ENCODE results near the gene MTMR4.
"Not testable (repeated sequence)": the region's sequence is repeated elsewhere in the genome, so short reads cannot be mapped to it uniquely, and the experiment has no call there.

MTMR4 gene

DNA sequence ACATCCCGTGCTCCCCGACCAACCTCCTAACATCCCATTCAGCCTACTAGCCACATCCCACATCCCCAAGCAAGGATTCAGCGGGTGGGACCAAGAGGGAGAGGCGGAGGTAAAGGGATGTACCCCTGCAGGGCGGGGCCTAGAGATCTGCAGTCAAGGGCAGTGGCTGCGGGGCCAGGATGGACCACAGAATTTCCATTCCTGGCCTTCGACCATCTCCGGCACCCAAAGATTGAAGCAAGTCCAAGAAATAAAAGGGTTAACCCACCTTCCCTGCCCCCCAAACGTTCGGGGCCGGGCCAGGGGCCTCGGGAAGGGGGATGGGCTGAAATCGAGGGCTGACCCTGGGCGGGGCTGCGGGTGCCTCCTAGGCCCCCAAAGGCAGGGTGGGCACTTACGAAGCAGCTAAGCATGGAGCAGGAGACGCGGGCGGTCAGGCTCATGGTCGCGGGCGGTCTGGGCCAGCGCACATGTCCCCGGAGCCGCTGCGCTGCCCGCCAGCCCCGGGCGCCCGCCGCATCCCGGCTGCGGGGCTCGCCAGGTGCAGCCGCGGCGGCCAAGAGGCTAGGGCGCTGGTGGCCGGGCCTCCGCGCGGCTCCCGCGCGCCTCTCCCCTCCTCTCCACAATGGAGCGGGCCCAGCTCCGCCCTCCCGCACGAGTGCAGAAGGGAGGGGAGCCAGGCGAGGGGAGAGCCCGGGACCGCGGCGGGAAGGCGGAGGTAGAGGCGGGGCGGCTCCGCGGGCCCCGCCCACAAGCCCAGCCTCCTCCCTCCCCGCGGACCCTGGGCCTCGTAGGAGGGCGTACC is at the start of gene MTMR4:
TSS of gene MTMR4 (minus strand) at position 674 of the 805 bp plus-strand sequence. CDS start at position 443, 231 bp downstream.
- peak; percentile 61 for DNase-seq (ENCODE audit: low read depth)
- H3K4me3 ChIP-seq (ENCODE audit: low read length): peak within 1 kb of the TSS; percentile 70
- no peak for TF ChIP-seq CTCF (conservative IDR thresholded peaks at IDR 0.05; ENCODE audit: low read length)

DNA sequence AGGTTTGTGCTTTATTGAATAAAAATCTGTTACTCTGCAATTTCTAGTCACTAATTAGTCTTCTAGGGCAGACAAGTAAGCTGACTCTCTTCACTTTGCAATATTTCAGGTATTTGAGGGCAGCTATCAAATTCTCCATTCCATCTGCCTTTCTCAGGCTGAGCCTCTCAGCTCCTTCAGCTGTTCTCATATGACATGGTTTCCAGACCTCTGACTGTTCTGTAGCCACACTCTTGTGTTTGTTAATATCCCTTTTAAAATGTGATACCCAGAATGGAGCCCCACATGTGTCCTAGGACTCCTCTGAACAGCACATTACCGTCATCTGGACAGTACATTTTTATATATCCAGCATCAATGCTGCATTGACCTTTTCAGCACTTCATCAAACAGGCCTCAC is 46.1 kb upstream of the MTMR4 start:
- H3K4me3 ChIP-seq (ENCODE audit: low read length): no peak overlapping the region
- no peak for DNase-seq (ENCODE audit: low read depth)
- TF ChIP-seq CTCF (conservative IDR thresholded peaks at IDR 0.05; ENCODE audit: low read length): no peak

- DNase-seq (ENCODE audit: low read depth): no peak
These were observed 43.5 kb upstream of the MTMR4 start for GRCh38 chr17:58557981-58558380.

DNA sequence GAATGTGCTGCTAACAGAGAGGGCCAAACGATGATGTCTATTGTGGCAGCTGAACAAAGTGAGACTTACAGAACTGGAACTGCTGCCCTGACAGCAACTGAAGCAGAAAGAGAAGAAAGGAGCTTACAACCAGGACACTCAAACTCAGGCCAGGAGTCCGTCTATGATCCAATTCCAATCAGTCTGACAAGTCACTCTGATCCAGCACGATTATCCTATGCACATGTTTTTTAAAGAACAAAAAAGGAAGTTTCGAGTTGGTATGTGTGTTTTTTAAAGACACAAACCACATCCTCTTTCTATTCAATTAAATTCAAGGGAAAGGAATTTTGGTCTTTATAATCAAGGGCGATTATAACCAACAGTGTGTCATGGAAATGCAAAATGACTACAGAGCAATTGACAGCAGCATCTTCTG is 42.4 kb upstream of the MTMR4 start:
- TF ChIP-seq CTCF (conservative IDR thresholded peaks at IDR 0.05; ENCODE audit: low read length): no peak
- no peak for DNase-seq (ENCODE audit: low read depth)
- no peak overlapping the region for H3K4me3 ChIP-seq (ENCODE audit: low read length)

More at GRCh38 chr17:58557981-58558380, 43.5 kb upstream of the MTMR4 start:
- TF ChIP-seq CTCF (conservative IDR thresholded peaks at IDR 0.05; ENCODE audit: low read length): no peak
- no peak overlapping the region for H3K4me3 ChIP-seq (ENCODE audit: low read length)

DNA sequence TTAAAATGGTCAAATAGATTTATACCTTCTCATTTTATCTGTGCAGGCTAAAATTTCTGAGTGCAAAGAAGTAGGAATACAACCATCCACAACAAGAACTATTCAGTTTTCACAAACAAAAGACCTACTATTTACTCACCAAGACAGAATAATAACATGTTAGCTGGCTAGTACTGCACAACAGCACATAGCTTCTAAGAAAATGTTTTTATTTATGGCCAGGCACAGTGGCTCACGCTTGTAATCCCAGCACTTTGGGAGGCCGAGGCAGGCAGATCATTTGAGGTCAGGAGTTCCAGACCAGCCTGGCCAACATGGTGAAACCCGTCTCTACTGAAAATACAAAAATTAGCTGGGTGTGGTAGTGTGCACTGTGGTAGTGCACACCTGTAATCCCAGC is 40.7 kb upstream of the MTMR4 start:
- not testable (repeated sequence) for H3K4me3 ChIP-seq (ENCODE audit: low read length); DNase-seq (ENCODE audit: low read depth)

DNA sequence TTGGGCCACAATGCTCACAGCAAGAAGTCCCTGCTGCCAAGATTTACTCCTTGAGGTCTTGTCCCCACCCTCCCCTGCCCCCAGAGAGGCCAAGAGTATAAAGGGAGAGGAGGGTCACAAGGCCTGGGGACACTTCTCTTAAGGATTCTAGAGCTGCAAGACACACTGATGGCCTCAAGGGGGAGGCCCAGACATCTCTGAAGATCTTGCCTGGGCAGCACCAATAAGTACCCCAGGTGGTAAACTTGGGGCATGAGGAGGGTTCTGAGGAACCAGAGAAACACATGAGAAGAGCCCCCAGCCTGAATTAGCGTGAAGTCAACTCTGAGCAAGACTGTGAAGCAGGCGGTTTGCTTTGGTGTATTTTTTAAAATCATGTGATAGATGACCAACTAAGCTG is 26.8 kb upstream of the MTMR4 start:
- no peak for DNase-seq (ENCODE audit: low read depth)
- peak; percentile 23; the same call in 1 of the 2 replicates for TF ChIP-seq CTCF (conservative IDR thresholded peaks at IDR 0.05; ENCODE audit: low read length)
- no peak overlapping the region for H3K4me3 ChIP-seq (ENCODE audit: low read length)

DNA sequence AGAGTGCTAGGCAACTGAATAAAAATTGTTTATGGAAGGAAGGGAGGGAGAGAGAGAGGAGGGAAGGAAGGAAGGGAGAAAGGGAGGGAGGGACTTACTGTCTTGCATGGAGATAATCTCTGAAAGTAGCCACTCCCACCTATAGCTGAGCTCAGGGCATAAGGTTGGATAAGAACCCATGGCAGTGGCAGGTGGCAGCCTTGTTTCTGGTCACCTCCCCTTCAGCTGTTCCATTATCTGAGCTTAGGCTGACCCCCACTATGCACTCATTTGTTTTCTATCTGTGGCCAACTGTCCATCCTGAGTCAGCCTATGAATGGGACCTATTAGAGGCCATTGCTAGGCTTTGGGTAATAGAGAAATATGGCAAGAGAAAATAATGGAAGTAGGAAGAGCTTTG is 25.3 kb upstream of the MTMR4 start:
- DNase-seq (ENCODE audit: low read depth): no peak
- no peak overlapping the region for H3K4me3 ChIP-seq (ENCODE audit: low read length)
- no peak for TF ChIP-seq CTCF (conservative IDR thresholded peaks at IDR 0.05; ENCODE audit: low read length)

All from AG10803 (cell line).